HEK293T (cell line): ENCODE data around the gene RAB28.

Experiments
- CTBP1 ChIP-seq: fragments of 450-650 bp; IDR thresholded peaks from 2 replicates; pipeline ENCODE4 v1.6.1; 2016; ENCODE audit warnings: borderline replicate concordance
- HDGF ChIP-seq: fragments of 450-650 bp; IDR thresholded peaks from 2 replicates; pipeline ENCODE4 v1.6.1; 2017; ENCODE audit warnings: antibody characterized with exemption, borderline replicate concordance
- L3MBTL2 ChIP-seq: fragments of 450-650 bp; conservative IDR thresholded peaks from 2 replicates; pipeline ENCODE4 v1.6.1; 2016; ENCODE audit warnings: mild to moderate bottlenecking

- TF ChIP-seq L3MBTL2 (no peak), HDGF (no peak), CTBP1 (no peak)
Measured at GRCh38 chr4:13449590-13449989, 34.5 kb downstream of the RAB28 start.
